Measurements from ENCODE around the gene CDCP1.

CDCP1 gene

GRCh38 chr3:45110509-45110833, 35.7 kb downstream of the CDCP1 start:
- DNase-seq (ENCODE audit: low spot score) = no peak

GRCh38 chr3:45109771-45110508, 36.2 kb downstream of the CDCP1 start:
- DNase-seq (ENCODE audit: low spot score) = no peak

GRCh38 chr3:45106874-45107273, 39.3 kb downstream of the CDCP1 start:
- DNase-seq (ENCODE audit: low spot score) = no peak

- no peak for DNase-seq (ENCODE audit: low spot score)
These were observed 40.1 kb downstream of the CDCP1 start for GRCh38 chr3:45105855-45106671.

- no peak for DNase-seq (ENCODE audit: low spot score)
These were observed 41.2 kb downstream of the CDCP1 start for GRCh38 chr3:45104715-45105711.

- DNase-seq (ENCODE audit: low spot score) = no peak
These were observed 42.1 kb downstream of the CDCP1 start for GRCh38 chr3:45103753-45104714.

GRCh38 chr3:45103334-45103733, 42.8 kb downstream of the CDCP1 start:
- no peak for DNase-seq (ENCODE audit: low spot score)

- no peak for DNase-seq (ENCODE audit: low spot score)
These were observed 45.2 kb downstream of the CDCP1 start for GRCh38 chr3:45100981-45101407.

- peak; percentile 14 for DNase-seq (ENCODE audit: low spot score)
These were observed 47.9 kb downstream of the CDCP1 start for GRCh38 chr3:45098310-45098709.

GRCh38 chr3:45097296-45097883, 48.8 kb downstream of the CDCP1 start:
- DNase-seq (ENCODE audit: low spot score) = no peak

- no peak for DNase-seq (ENCODE audit: low spot score)
These were observed 50.2 kb downstream of the CDCP1 start for GRCh38 chr3:45095916-45096526.

- DNase-seq (ENCODE audit: low spot score) = no peak
These were observed 53.0 kb downstream of the CDCP1 start for GRCh38 chr3:45093176-45093575.

GRCh38 chr3:45092132-45093031, 53.8 kb downstream of the CDCP1 start:
- DNase-seq (ENCODE audit: low spot score) = peak; percentile 79

- DNase-seq (ENCODE audit: low spot score) = no peak
These were observed 55.3 kb downstream of the CDCP1 start for GRCh38 chr3:45090855-45091254.

GRCh38 chr3:45088543-45089358, 57.4 kb downstream of the CDCP1 start:
- DNase-seq (ENCODE audit: low spot score) = peak; percentile 86

GRCh38 chr3:45087155-45087554, 59.0 kb downstream of the CDCP1 start:
- DNase-seq (ENCODE audit: low spot score) = no peak

- no peak for DNase-seq (ENCODE audit: low spot score)
These were observed 61.1 kb downstream of the CDCP1 start for GRCh38 chr3:45084820-45085816.

All from putamen (tissue), 1 donor.